Astrocyte (in vitro differentiated cells and primary cell): ENCODE data around the gene S100A9. TPM values are rescaled to one million over a fixed set of nuclear protein-coding genes. Genes with fewer than 3 reads are reported as not detected.

Source experiments
- DNase-seq: peaks from one replicate; pipeline ENCODE4 v3.0.0-alpha.2; 2010; ENCODE audit warnings: low read depth
- FAIRE-seq: peaks from 2 replicates; lab custom pipeline; 2011; peaks lifted over from hg19 to GRCh38; lab: Jason Lieb, UNC
- H2AFZ ChIP-seq: 2 replicates; pipeline ENCODE4 v1.6.0; 2012; ENCODE audit warnings: low read depth, low read length, inconsistent platforms
- H3K27ac ChIP-seq: 2 replicates; pipeline ENCODE4 v1.5.1; 2011; ENCODE audit warnings: low read depth, low read length, inconsistent platforms
- H3K27me3 ChIP-seq: 2 replicates; pipeline ENCODE4 v1.6.0; 2011; ENCODE audit warnings: low read length, inconsistent platforms; ENCODE audit not compliant: insufficient read depth
- H3K36me3 ChIP-seq: 2 replicates; pipeline ENCODE4 v1.5.1; 2011; ENCODE audit warnings: low read length, inconsistent platforms; ENCODE audit not compliant: insufficient read depth
- H3K4me1 ChIP-seq: 2 replicates; pipeline ENCODE4 v1.5.1; 2011; ENCODE audit warnings: low read length, inconsistent platforms; ENCODE audit not compliant: insufficient read depth
- H3K4me2 ChIP-seq: 2 replicates; pipeline ENCODE4 v1.6.0; 2012; ENCODE audit warnings: low read length, inconsistent platforms
- H3K4me3 ChIP-seq: 2 replicates; pipeline ENCODE4 v1.5.1; 2011; ENCODE audit warnings: low read depth, mild to moderate bottlenecking, low read length, inconsistent platforms; ENCODE audit not compliant: insufficient read depth
- H3K79me2 ChIP-seq: 2 replicates; pipeline ENCODE4 v1.6.0; 2012; ENCODE audit warnings: mild to moderate bottlenecking, low read length, inconsistent platforms; ENCODE audit not compliant: insufficient read depth
- H3K9ac ChIP-seq: 2 replicates; pipeline ENCODE4 v1.6.0; 2012; ENCODE audit warnings: mild to moderate bottlenecking, low read length, inconsistent platforms
- H3K9me3 ChIP-seq: 2 replicates; pipeline ENCODE4 v1.5.1; 2012; ENCODE audit warnings: low read depth, mild to moderate bottlenecking, low read length, inconsistent platforms; ENCODE audit not compliant: insufficient read depth
- H4K20me1 ChIP-seq: 2 replicates; pipeline ENCODE4 v1.6.0; 2012; ENCODE audit warnings: low read length, inconsistent platforms; ENCODE audit not compliant: insufficient read depth
- H3K27ac Mint-ChIP-seq: one replicate; pipeline ENCODE4 v1.8.0; 2021; ENCODE audit warnings: mild to moderate bottlenecking, mixed read lengths; ENCODE audit not compliant: unreplicated experiment
- H3K27me3 Mint-ChIP-seq: one replicate; pipeline ENCODE4 v1.8.0; 2021; ENCODE audit warnings: low read depth, mixed read lengths; ENCODE audit not compliant: unreplicated experiment
- H3K36me3 Mint-ChIP-seq: one replicate; pipeline ENCODE4 v1.8.0; 2021; ENCODE audit warnings: low read depth, mixed read lengths; ENCODE audit not compliant: unreplicated experiment
- H3K4me1 Mint-ChIP-seq: one replicate; pipeline ENCODE4 v1.8.0; 2021; ENCODE audit warnings: low read depth, mixed read lengths; ENCODE audit not compliant: unreplicated experiment
- H3K4me3 Mint-ChIP-seq: one replicate; pipeline ENCODE4 v1.8.0; 2021; ENCODE audit warnings: mild to moderate bottlenecking, moderate library complexity, mixed read lengths; ENCODE audit not compliant: unreplicated experiment
- H3K9me3 Mint-ChIP-seq: one replicate; pipeline ENCODE4 v1.8.0; 2021; ENCODE audit warnings: mild to moderate bottlenecking, mixed read lengths; ENCODE audit not compliant: unreplicated experiment
- EZH2 ChIP-seq: IDR thresholded peaks from 2 replicates; pipeline ENCODE4 v1.6.1; 2012; ENCODE audit warnings: mild to moderate bottlenecking, low read length, inconsistent platforms; ENCODE audit not compliant: insufficient read depth
- total RNA-seq: library from RNA; stranded (reverse); gene quantifications from 2 replicates; pipeline ENCODE4 v1.2.1, GENCODE V29; 2021
- TF ChIP-seq, protein P1 (sequence below): IDR thresholded peaks from 2 replicates; pipeline ENCODE4 v1.5.1; 2011; ENCODE audit warnings: low read depth, mild to moderate bottlenecking, inconsistent platforms, low read length, moderate library complexity; ENCODE audit not compliant: insufficient read depth

Gene S100A9
- total RNA-seq, 1 donor from 2014 or later: 1.8 TPM

DNA sequence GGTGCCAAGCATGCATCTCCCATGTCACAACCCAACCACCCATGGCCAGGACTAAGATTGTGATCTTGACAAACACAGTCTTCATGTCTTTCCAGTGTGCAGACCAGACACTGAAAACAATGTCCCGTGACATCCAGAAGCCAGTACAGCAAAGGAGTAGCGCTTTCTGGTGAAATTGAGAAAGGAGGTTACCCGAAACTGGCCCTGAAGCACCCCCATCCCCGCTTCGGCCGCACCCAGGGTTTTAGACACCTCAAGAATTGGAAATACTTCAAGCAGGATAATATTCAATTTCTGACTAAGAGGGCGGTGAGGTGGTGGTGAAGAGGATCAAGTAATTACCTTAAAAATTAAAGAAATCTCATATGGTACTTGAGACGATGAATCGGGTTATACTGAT lies 43.8 kb downstream of the S100A9 start:
- Mint-ChIP-seq H3K4me1 (no peaks in the 10 kb centered on the region), H3K36me3 (no peaks in the 10 kb centered on the region), H3K27me3 (peaks cover 50% of the 10 kb centered on the region), H3K27ac (no peak overlapping the region), H3K4me3 (no peak overlapping the region), H3K9me3 (no peaks in the 10 kb centered on the region)
- Histone ChIP-seq H4K20me1 (no peaks in the 10 kb centered on the region), H3K9ac (no peak overlapping the region), H3K4me3 (no peak overlapping the region), H3K4me2 (no peak overlapping the region), H3K4me1 (no peaks in the 10 kb centered on the region), H3K36me3 (no peaks in the 10 kb centered on the region), H3K79me2 (no peaks in the 10 kb centered on the region), H2AFZ (no peak overlapping the region), H3K9me3 (no peaks in the 10 kb centered on the region), H3K27me3 (no peaks in the 10 kb centered on the region), H3K27ac (no peak overlapping the region)
- no peak for TF ChIP-seq EZH2
- TF ChIP-seq, protein P1, sequence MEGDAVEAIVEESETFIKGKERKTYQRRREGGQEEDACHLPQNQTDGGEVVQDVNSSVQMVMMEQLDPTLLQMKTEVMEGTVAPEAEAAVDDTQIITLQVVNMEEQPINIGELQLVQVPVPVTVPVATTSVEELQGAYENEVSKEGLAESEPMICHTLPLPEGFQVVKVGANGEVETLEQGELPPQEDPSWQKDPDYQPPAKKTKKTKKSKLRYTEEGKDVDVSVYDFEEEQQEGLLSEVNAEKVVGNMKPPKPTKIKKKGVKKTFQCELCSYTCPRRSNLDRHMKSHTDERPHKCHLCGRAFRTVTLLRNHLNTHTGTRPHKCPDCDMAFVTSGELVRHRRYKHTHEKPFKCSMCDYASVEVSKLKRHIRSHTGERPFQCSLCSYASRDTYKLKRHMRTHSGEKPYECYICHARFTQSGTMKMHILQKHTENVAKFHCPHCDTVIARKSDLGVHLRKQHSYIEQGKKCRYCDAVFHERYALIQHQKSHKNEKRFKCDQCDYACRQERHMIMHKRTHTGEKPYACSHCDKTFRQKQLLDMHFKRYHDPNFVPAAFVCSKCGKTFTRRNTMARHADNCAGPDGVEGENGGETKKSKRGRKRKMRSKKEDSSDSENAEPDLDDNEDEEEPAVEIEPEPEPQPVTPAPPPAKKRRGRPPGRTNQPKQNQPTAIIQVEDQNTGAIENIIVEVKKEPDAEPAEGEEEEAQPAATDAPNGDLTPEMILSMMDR: no peak
- FAIRE-seq (no peak), DNase-seq (no peak)

DNA sequence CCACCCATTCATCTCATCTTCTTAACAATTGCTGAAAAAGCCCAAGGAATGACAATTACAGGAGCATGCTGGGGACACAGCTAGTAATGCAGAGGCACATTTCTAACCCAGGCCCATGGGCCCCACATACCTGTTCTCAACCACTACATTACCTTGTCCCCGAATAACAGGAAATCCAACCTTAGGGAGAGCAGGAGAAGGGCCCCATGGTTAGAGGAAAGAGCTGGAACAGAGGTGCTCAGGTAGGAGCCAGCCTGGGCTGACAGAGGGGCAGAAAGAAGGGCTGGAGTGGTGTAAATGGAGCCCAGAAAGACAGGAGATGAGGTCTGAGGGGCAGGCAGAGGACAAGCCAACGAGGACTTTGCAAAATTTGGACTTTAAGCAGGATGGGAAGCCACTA lies 44.6 kb downstream of the S100A9 start:
- Histone ChIP-seq H3K27me3 (no peaks in the 10 kb centered on the region), H3K9ac (no peak overlapping the region), H3K79me2 (no peaks in the 10 kb centered on the region), H3K4me1 (no peaks in the 10 kb centered on the region), H3K4me2 (no peak overlapping the region), H3K36me3 (no peaks in the 10 kb centered on the region), H3K9me3 (no peaks in the 10 kb centered on the region), H3K4me3 (no peak overlapping the region), H2AFZ (no peak overlapping the region), H4K20me1 (no peaks in the 10 kb centered on the region), H3K27ac (no peak overlapping the region)
- no peaks in the 10 kb centered on the region for H3K4me1 Mint-ChIP-seq
- peaks cover 47% of the 10 kb centered on the region for H3K27me3 Mint-ChIP-seq
- H3K9me3 Mint-ChIP-seq: no peaks in the 10 kb centered on the region
- no peak for DNase-seq
- H3K4me3 Mint-ChIP-seq: no peak overlapping the region
- peaks cover 4% of the 10 kb centered on the region for H3K36me3 Mint-ChIP-seq
- TF ChIP-seq, protein P1: no peak
- TF ChIP-seq EZH2: no peak
- no peak overlapping the region for H3K27ac Mint-ChIP-seq
- no peak for FAIRE-seq

DNA sequence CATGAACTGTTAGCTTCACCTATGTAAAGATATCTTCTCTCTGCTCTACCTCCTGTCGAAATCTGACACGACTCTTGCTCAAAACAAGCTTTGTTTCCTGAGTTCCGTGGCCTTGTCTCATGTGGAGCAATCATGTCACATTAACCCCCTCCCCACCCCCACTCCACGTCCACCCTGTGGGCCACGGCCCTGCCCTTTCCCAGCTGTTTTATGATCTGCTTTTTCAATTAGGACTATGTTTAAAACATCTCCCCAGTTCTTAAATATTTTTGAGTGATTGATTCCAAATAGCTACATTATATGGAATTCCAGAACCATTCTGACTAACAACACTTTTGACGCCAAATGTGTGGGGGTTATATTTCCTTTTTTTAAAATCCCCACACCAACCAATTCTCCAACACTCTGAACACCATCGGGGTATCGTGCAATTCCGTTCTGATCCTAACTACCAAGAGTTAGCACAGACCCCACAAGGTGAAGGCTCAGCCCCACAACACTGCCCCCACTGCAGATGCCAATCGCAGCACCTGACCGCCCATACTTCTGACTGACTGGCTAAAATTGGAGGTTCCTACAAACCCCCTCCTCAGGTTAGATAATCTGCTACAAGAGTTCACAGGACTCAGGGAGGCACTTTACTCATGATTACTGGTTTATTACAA lies 45.9 kb downstream of the S100A9 start:
- no peak for DNase-seq

More for the DNA sequence above, 45.9 kb downstream of the S100A9 start:
- H3K79me2 ChIP-seq: no peaks in the 10 kb centered on the region
- Mint-ChIP-seq H3K4me3 (no peak overlapping the region), H3K9me3 (no peaks in the 10 kb centered on the region), H3K27me3 (peaks cover 51% of the 10 kb centered on the region), H3K4me1 (no peaks in the 10 kb centered on the region), H3K36me3 (peaks cover 4% of the 10 kb centered on the region), H3K27ac (no peak overlapping the region)
- no peaks in the 10 kb centered on the region for H3K36me3 ChIP-seq
- no peaks in the 10 kb centered on the region for H3K27me3 ChIP-seq
- H3K9ac ChIP-seq: no peak overlapping the region
- H2AFZ ChIP-seq: no peak overlapping the region
- no peak overlapping the region for H3K27ac ChIP-seq
- H3K4me3 ChIP-seq: no peak overlapping the region
- H3K4me2 ChIP-seq: no peak overlapping the region
- TF ChIP-seq, protein P1: no peak
- no peak for TF ChIP-seq EZH2
- no peaks in the 10 kb centered on the region for H4K20me1 ChIP-seq
- no peaks in the 10 kb centered on the region for H3K4me1 ChIP-seq
- FAIRE-seq: no peak
- H3K9me3 ChIP-seq: no peaks in the 10 kb centered on the region
